ENCODE results near the gene TEX55.

GRCh38 chr3:119191800-119192199 is 45.8 kb downstream of the TEX55 start:
- TF ChIP-seq REST (IDR thresholded peaks at IDR 0.05; ENCODE audit: insufficient replicate concordance, low read depth), result no peak
- TF ChIP-seq CTCF (IDR thresholded peaks at IDR 0.05; ENCODE audit: insufficient read depth, low read length), result no peak
- TF ChIP-seq GABPA (IDR thresholded peaks at IDR 0.05; ENCODE audit: low read depth), result no peak
- no peak for TF ChIP-seq POLR2AphosphoS5 (IDR thresholded peaks at IDR 0.05; ENCODE audit: low read depth)
- TF ChIP-seq SPI1 (IDR thresholded peaks at IDR 0.05; ENCODE audit: borderline replicate concordance, low read depth), result no peak
